ENCODE data around the gene MIPOL1. TPM values are rescaled to one million over a fixed set of nuclear protein-coding genes. Genes with fewer than 3 reads are reported as not detected.

MIPOL1 gene
- total RNA-seq, 1 experiment from 2014 or later = 15.4 TPM

DNA sequence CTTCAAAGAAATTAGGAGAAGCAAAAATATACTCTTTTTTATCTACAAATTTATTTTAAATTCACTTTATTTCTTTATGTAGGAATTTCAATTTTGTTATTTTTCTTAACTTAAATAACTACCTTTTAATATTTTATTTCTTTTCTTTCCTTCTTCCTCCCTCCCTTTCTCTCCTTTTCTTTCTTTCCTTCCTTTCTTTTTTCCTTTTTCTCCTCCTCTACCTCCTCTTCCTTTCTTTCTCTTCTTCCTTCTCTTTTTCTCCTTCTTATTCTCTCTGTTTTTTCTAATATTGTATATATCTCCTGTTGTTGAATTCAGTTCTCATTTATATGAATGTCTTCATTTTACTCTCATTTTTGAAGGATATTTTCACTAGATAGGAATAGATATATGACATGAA lies 127.6 kb downstream of the MIPOL1 start:
- H3K4me2 ChIP-seq (ENCODE audit: low read length) = no peak overlapping the region
- no peak overlapping the region for H3K27ac ChIP-seq (ENCODE audit: low read depth, low read length)
- DNase-seq (ENCODE audit: low read depth, low spot score) (no peak), ATAC-seq (no peak)
- CTCF ChIA-PET = no interaction called here
- H3K4me1 ChIP-seq (ENCODE audit: control insufficient read depth in 1 of 2, insufficient read depth in 2 of 2, low read length in 2 of 2) = no peaks in the 10 kb centered on the region
- H3K27me3 ChIP-seq (ENCODE audit: insufficient read depth, low read length) = no peaks in the 10 kb centered on the region
- POLR2A ChIA-PET = no interaction called here
- RAD21 ChIA-PET (ENCODE audit: low non-redundant PET in 1 of 2, low total read pairs in 2 of 2, uncharacterized antibody in 2 of 2, unreplicated experiment in 2 of 2) = no interaction called here
- no peaks in the 10 kb centered on the region for H3K36me3 ChIP-seq (ENCODE audit: control insufficient read depth in 1 of 2, insufficient read depth in 2 of 2, low read length in 2 of 2)
- no peak overlapping the region for H3K4me3 ChIP-seq (replicated peaks in 1 of 2; ENCODE audit: low read depth in 1 of 2, low read length in 2 of 2)
- BruUV-seq (replicated peaks) = no TSS peak
- no peak overlapping the region for H3K9ac ChIP-seq (ENCODE audit: low read length)
- no peaks in the 10 kb centered on the region for H3K79me2 ChIP-seq (ENCODE audit: insufficient read depth, low read length)
- TF ChIP-seq CTCF (IDR thresholded peaks at IDR 0.05 in 2 of 3, conservative IDR thresholded peaks at IDR 0.05 in 1 of 3; ENCODE audit: borderline replicate concordance in 1 of 3, insufficient read depth in 1 of 3, low read depth in 2 of 3, low read length in 2 of 3) = no peak
- no peak for TF ChIP-seq YY1 (IDR thresholded peaks at IDR 0.05; ENCODE audit: extremely low read depth, insufficient replicate concordance, low read depth, low read length)
- TF ChIP-seq POLR2A (IDR thresholded peaks at IDR 0.05; ENCODE audit: borderline replicate concordance, extremely low read depth, insufficient read depth, insufficient read length) = no peak
- TF ChIP-seq ZBTB33 (IDR thresholded peaks at IDR 0.05; ENCODE audit: extremely low read depth, insufficient replicate concordance, low read length) = no peak
- TF ChIP-seq EZH2 (IDR thresholded peaks at IDR 0.05) = no peak
- TF ChIP-seq EGR1 (IDR thresholded peaks at IDR 0.05; ENCODE audit: low read depth) = no peak
- TF ChIP-seq CBX3 (IDR thresholded peaks at IDR 0.05; ENCODE audit: low read depth) = no peak
- no peak for TF ChIP-seq SP1 (IDR thresholded peaks at IDR 0.05; ENCODE audit: low read depth)
- TF ChIP-seq, protein P1, sequence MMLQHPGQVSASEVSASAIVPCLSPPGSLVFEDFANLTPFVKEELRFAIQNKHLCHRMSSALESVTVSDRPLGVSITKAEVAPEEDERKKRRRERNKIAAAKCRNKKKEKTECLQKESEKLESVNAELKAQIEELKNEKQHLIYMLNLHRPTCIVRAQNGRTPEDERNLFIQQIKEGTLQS (IDR thresholded peaks at IDR 0.05) = no peak
- no peak for TF ChIP-seq FOSL1 (IDR thresholded peaks at IDR 0.05; ENCODE audit: low read depth)
- no peak for TF ChIP-seq EZH2phosphoT487 (IDR thresholded peaks at IDR 0.05; ENCODE audit: borderline replicate concordance)
- TF ChIP-seq JUND (IDR thresholded peaks at IDR 0.05) = no peak
- TF ChIP-seq POLR2AphosphoS5 (IDR thresholded peaks at IDR 0.05; ENCODE audit: low read depth, low read length) = no peak
- no peak for TF ChIP-seq ZFX (IDR thresholded peaks at IDR 0.05)
- no peak for TF ChIP-seq MAX (IDR thresholded peaks at IDR 0.05)
- H2AFZ ChIP-seq (ENCODE audit: low read depth, low read length, poor library complexity, severe bottlenecking) = no peak overlapping the region
- no peaks in the 10 kb centered on the region for H3K9me2 ChIP-seq (ENCODE audit: insufficient read depth)
- intact Hi-C loops (cut with micrococcal nuclease) = no loop called here
- no peaks in the 10 kb centered on the region for H4K20me1 ChIP-seq (ENCODE audit: insufficient read depth)
- no peaks in the 10 kb centered on the region; a peak in 1 of 4 replicates for H3K9me3 ChIP-seq (ENCODE audit: control insufficient read depth in 1 of 2, insufficient read depth in 1 of 2, low read depth in 1 of 2, low read length in 2 of 2)

Data from HCT116 (cell line).